ENCODE data around the gene EXOC3. TPM values are rescaled to one million over a fixed set of nuclear protein-coding genes. Genes with fewer than 3 reads are reported as not detected.
"Not testable (repeated sequence)": the region's sequence is repeated elsewhere in the genome, so short reads cannot be mapped to it uniquely, and the experiment has no call there.

Gene EXOC3
- polyA plus RNA-seq = 10 to 100 TPM; 32.4 to 40.8 (median 32.5) TPM

GRCh38 chr5:442335-443238 lies at the start of gene EXOC3:
Gene EXOC3, plus strand, starts transcription at chr5:443176. Its CDS starts 3,030 bp downstream, at chr5:446206.
- WGBS, 3 donors = 4 to 8% (median 6%) methylated on average over 56 to 73 of the region's 73 CpGs
- H3K27ac ChIP-seq (ENCODE audit: low read depth, low read length) = no peak within 1 kb of the TSS

- 88 to 92% (median 91%) methylated on average over 10 of the region's 10 CpGs for WGBS, 3 donors
- no peak overlapping the region for H3K27ac ChIP-seq (ENCODE audit: low read depth, low read length)
These were observed 49.1 kb upstream of the EXOC3 start for GRCh38 chr5:393846-394275.

- 70 to 83% (median 80%) methylated on average over 16 to 18 of the region's 18 CpGs for WGBS, 3 donors
- no peak overlapping the region for H3K27ac ChIP-seq (ENCODE audit: low read depth, low read length)
These were observed 48.3 kb upstream of the EXOC3 start for GRCh38 chr5:394671-395155.

GRCh38 chr5:395156-395920 lies 47.6 kb upstream of the EXOC3 start:
- no peak overlapping the region for H3K27ac ChIP-seq (ENCODE audit: low read depth, low read length)

GRCh38 chr5:395921-396530 lies 47.0 kb upstream of the EXOC3 start:
- H3K27ac ChIP-seq (ENCODE audit: low read depth, low read length) = no peak overlapping the region
- 89 to 94% (median 94%) methylated on average over 17 of the region's 17 CpGs for WGBS, 3 donors

More at GRCh38 chr5:395156-395920, 47.6 kb upstream of the EXOC3 start:
- WGBS, 3 donors = 64 to 77% (median 64%) methylated on average over 21 of the region's 21 CpGs

GRCh38 chr5:396531-396961 lies 46.4 kb upstream of the EXOC3 start:
- H3K27ac ChIP-seq (ENCODE audit: low read depth, low read length) = no peak overlapping the region
- 87 to 95% (median 94%) methylated on average over 12 to 13 of the region's 13 CpGs for WGBS, 3 donors

- WGBS, 3 donors = 82 to 99% (median 97%) methylated on average over 15 of the region's 15 CpGs
These were observed 44.9 kb upstream of the EXOC3 start for GRCh38 chr5:398141-398474.

GRCh38 chr5:398475-399295 lies 44.3 kb upstream of the EXOC3 start:
- H3K27ac ChIP-seq (ENCODE audit: low read depth, low read length) = no peak overlapping the region
- WGBS, 3 donors = 93 to 96% (median 95%) methylated on average over 35 of the region's 35 CpGs

More at GRCh38 chr5:398141-398474, 44.9 kb upstream of the EXOC3 start:
- H3K27ac ChIP-seq (ENCODE audit: low read depth, low read length) = not testable (repeated sequence)

- 29 to 32% (median 30%) methylated on average over 45 of the region's 45 CpGs for WGBS, 3 donors
These were observed 43.4 kb upstream of the EXOC3 start for GRCh38 chr5:399296-400281.

GRCh38 chr5:400282-401145 lies 42.5 kb upstream of the EXOC3 start:
- no peak overlapping the region for H3K27ac ChIP-seq (ENCODE audit: low read depth, low read length)
- 38 to 47% (median 46%) methylated on average over 26 of the region's 26 CpGs for WGBS, 3 donors

More at GRCh38 chr5:399296-400281, 43.4 kb upstream of the EXOC3 start:
- H3K27ac ChIP-seq (ENCODE audit: low read depth, low read length) = no peak overlapping the region

- 89 to 91% (median 90%) methylated on average over 24 of the region's 24 CpGs for WGBS, 3 donors
- H3K27ac ChIP-seq (ENCODE audit: low read depth, low read length) = no peak overlapping the region
These were observed 41.6 kb upstream of the EXOC3 start for GRCh38 chr5:401146-402034.

- 88 to 95% (median 93%) methylated on average over 17 of the region's 17 CpGs for WGBS, 3 donors
- H3K27ac ChIP-seq (ENCODE audit: low read depth, low read length) = not testable (repeated sequence)
These were observed 40.8 kb upstream of the EXOC3 start for GRCh38 chr5:402219-402614.

- 66 to 83% (median 69%) methylated on average over 20 of the region's 20 CpGs for WGBS, 3 donors
These were observed 40.2 kb upstream of the EXOC3 start for GRCh38 chr5:402615-403359.

GRCh38 chr5:403995-404394 lies 39.0 kb upstream of the EXOC3 start:
- H3K27ac ChIP-seq (ENCODE audit: low read depth, low read length) = no peak overlapping the region
- 86 to 95% (median 94%) methylated on average over 11 of the region's 11 CpGs for WGBS, 3 donors

More at GRCh38 chr5:402615-403359, 40.2 kb upstream of the EXOC3 start:
- H3K27ac ChIP-seq (ENCODE audit: low read depth, low read length) = no peak overlapping the region
